ENCODE measurements around the gene SMIM28. TPM values are rescaled to one million over a fixed set of nuclear protein-coding genes. Genes with fewer than 3 reads are reported as not detected.
A peak's percentile ranks its signal among the peaks of the same experiment; 100 is the strongest.
"Not testable (repeated sequence)": the region's sequence is repeated elsewhere in the genome, so short reads cannot be mapped to it uniquely, and the experiment has no call there.

Gene SMIM28
- total RNA-seq, 1 donor from 2014 or later, result not detected

- no peak for DNase-seq (ENCODE audit: low spot score in 2 of 2, unreplicated experiment in 2 of 2)
- Mint-ChIP-seq H3K9me3 (peaks cover 2% of the 10 kb centered on the region), H3K4me1 (peaks cover 2% of the 10 kb centered on the region), H3K27me3 (ENCODE audit: low read depth) (no peaks in the 10 kb centered on the region), H3K27ac (no peak overlapping the region), H3K36me3 (peaks cover 38% of the 10 kb centered on the region), H3K4me3 (no peak overlapping the region)
- TF ChIP-seq CTCF (IDR thresholded peaks at IDR 0.05; ENCODE audit: unreplicated experiment), result no peak
These were observed 46.5 kb downstream of the SMIM28 start for GRCh38 chr6:138424004-138424904.

- H3K36me3 Mint-ChIP-seq, result peaks cover 32% of the 10 kb centered on the region
- H3K27ac Mint-ChIP-seq, H3K9me3 Mint-ChIP-seq: not testable (repeated sequence)
These were observed 47.6 kb downstream of the SMIM28 start for GRCh38 chr6:138425256-138425655.

GRCh38 chr6:138426500-138427123, 48.9 kb downstream of the SMIM28 start:
- H3K9me3 Mint-ChIP-seq, result no peaks in the 10 kb centered on the region
- peaks cover 12% of the 10 kb centered on the region for H3K4me1 Mint-ChIP-seq
- H3K36me3 Mint-ChIP-seq, result peaks cover 23% of the 10 kb centered on the region
- H3K4me3 Mint-ChIP-seq, result no peak overlapping the region
- TF ChIP-seq CTCF (IDR thresholded peaks at IDR 0.05; ENCODE audit: unreplicated experiment), result no peak
- H3K27ac Mint-ChIP-seq, result no peak overlapping the region
- no peaks in the 10 kb centered on the region for H3K27me3 Mint-ChIP-seq (ENCODE audit: low read depth)
- DNase-seq (ENCODE audit: low spot score in 2 of 2, unreplicated experiment in 2 of 2), result no peak

More at GRCh38 chr6:138425256-138425655, 47.6 kb downstream of the SMIM28 start:
- not testable (repeated sequence) for H3K4me3 Mint-ChIP-seq; DNase-seq (ENCODE audit: low spot score in 2 of 2, unreplicated experiment in 2 of 2); H3K27me3 Mint-ChIP-seq (ENCODE audit: low read depth); H3K4me1 Mint-ChIP-seq

- Mint-ChIP-seq H3K27me3 (ENCODE audit: low read depth) (no peaks in the 10 kb centered on the region), H3K4me1 (peaks cover 12% of the 10 kb centered on the region), H3K27ac (no peak overlapping the region), H3K9me3 (no peaks in the 10 kb centered on the region), H3K4me3 (no peak overlapping the region), H3K36me3 (peaks cover 25% of the 10 kb centered on the region)
- no peak for TF ChIP-seq CTCF (IDR thresholded peaks at IDR 0.05; ENCODE audit: unreplicated experiment)
- no peak for DNase-seq (ENCODE audit: low spot score in 2 of 2, unreplicated experiment in 2 of 2)
These were observed 50.0 kb downstream of the SMIM28 start for GRCh38 chr6:138427701-138428100.

- peak; percentile 49 for TF ChIP-seq CTCF (IDR thresholded peaks at IDR 0.05; ENCODE audit: unreplicated experiment)
- Mint-ChIP-seq H3K36me3 (peaks cover 33% of the 10 kb centered on the region), H3K27ac (peak overlapping the region; percentile 57), H3K27me3 (ENCODE audit: low read depth) (no peaks in the 10 kb centered on the region), H3K9me3 (no peaks in the 10 kb centered on the region), H3K4me3 (no peak overlapping the region), H3K4me1 (peaks cover 12% of the 10 kb centered on the region)
- DNase-seq (ENCODE audit: low spot score in 2 of 2, unreplicated experiment in 2 of 2), result no peak
These were observed 51.4 kb downstream of the SMIM28 start for GRCh38 chr6:138428944-138429598.

Measured in mesothelial cell of epicardium (in vitro differentiated cells).